Liver (tissue), 3 donors: ENCODE measurements around the gene ADORA2A.

Experiments used
- ATF3 ChIP-seq: IDR thresholded peaks from 2 replicates; pipeline ENCODE4 v1.6.1; 2016; ENCODE audit warnings: antibody characterized with exemption
- CTCF ChIP-seq: fragments of 150-350 bp; IDR thresholded peaks from 2 replicates; pipeline ENCODE4 v1.5.1; 2017; ENCODE audit warnings: improper control_type of control experiment, low read depth, low read length; ENCODE audit not compliant: missing input control
- EGR1 ChIP-seq, 2 donors: IDR thresholded peaks; 2 replicates each; pipeline ENCODE4 v1.6.1; 2016 to 2018; ENCODE audit warnings: antibody characterized with exemption in 2 of 2, low read depth in 2 of 2
- GABPA ChIP-seq, 2 donors: IDR thresholded peaks in 1 of 2; conservative IDR thresholded peaks in 1 of 2; 2 replicates each; pipeline ENCODE4 v1.6.1; 2016; ENCODE audit warnings: antibody characterized with exemption in 2 of 2, mild to moderate bottlenecking in 1 of 2, moderate library complexity in 1 of 2
- HNF4G ChIP-seq: IDR thresholded peaks from 2 replicates; pipeline ENCODE4 v1.6.1; 2016; ENCODE audit warnings: antibody characterized with exemption
- JUND ChIP-seq, 2 donors: IDR thresholded peaks; 2 replicates each; pipeline ENCODE4 v1.6.1; 2016; ENCODE audit warnings: antibody characterized with exemption in 2 of 2
- MAX ChIP-seq: IDR thresholded peaks from 2 replicates; pipeline ENCODE4 v1.6.1; 2016; ENCODE audit warnings: antibody characterized with exemption
- NR2F2 ChIP-seq: IDR thresholded peaks from 2 replicates; pipeline ENCODE4 v1.6.1; 2016; ENCODE audit warnings: antibody characterized with exemption
- RAD21 ChIP-seq, 2 donors: IDR thresholded peaks; 2 replicates each; pipeline ENCODE4 v1.6.1; 2016; ENCODE audit warnings: antibody characterized with exemption in 2 of 2, mild to moderate bottlenecking in 2 of 2
- REST ChIP-seq: IDR thresholded peaks from 2 replicates; pipeline ENCODE4 v1.6.1; 2016; ENCODE audit warnings: antibody characterized with exemption, mild to moderate bottlenecking
- RXRA ChIP-seq, 2 donors: IDR thresholded peaks; 2 replicates each; pipeline ENCODE4 v1.6.1; 2017 to 2018; ENCODE audit warnings: antibody characterized with exemption in 2 of 2, mild to moderate bottlenecking in 1 of 2
- SP1 ChIP-seq: IDR thresholded peaks from 2 replicates; pipeline ENCODE4 v1.6.1; 2018; ENCODE audit warnings: antibody characterized with exemption, mild to moderate bottlenecking
- TAF1 ChIP-seq: conservative IDR thresholded peaks from 2 replicates; pipeline ENCODE4 v1.6.1; 2016; ENCODE audit warnings: antibody characterized with exemption, mild to moderate bottlenecking
- YY1 ChIP-seq: IDR thresholded peaks from 2 replicates; pipeline ENCODE4 v1.6.1; 2016; ENCODE audit warnings: antibody characterized with exemption, mild to moderate bottlenecking
- donor health status: healthy.
- donor health status: healthy.

- no peak for TF ChIP-seq SP1
- no peak for TF ChIP-seq GABPA (IDR thresholded peaks at IDR 0.05 in 1 of 2, conservative IDR thresholded peaks at IDR 0.05 in 1 of 2)
- no peak for TF ChIP-seq MAX
- TF ChIP-seq CTCF: no peak
- TF ChIP-seq YY1: no peak
- no peak for TF ChIP-seq NR2F2
- TF ChIP-seq EGR1 (IDR thresholded peaks at IDR 0.05; ENCODE audit: low read depth in 2 of 2): no peak
- TF ChIP-seq JUND (IDR thresholded peaks at IDR 0.05): no peak
- no peak for TF ChIP-seq RAD21 (IDR thresholded peaks at IDR 0.05)
- TF ChIP-seq RXRA (IDR thresholded peaks at IDR 0.05): no peak
- no peak for TF ChIP-seq ATF3
- TF ChIP-seq REST: no peak
- no peak for TF ChIP-seq TAF1
- no peak for TF ChIP-seq HNF4G
These were observed 38.2 kb downstream of the ADORA2A start for GRCh38 chr22:24465566-24465965.
